ENCODE measurements around the gene MOB3A. TPM values are rescaled to one million over a fixed set of nuclear protein-coding genes. Genes with fewer than 3 reads are reported as not detected.
"Not testable (repeated sequence)": the region's sequence is repeated elsewhere in the genome, so short reads cannot be mapped to it uniquely, and the experiment has no call there.

Gene MOB3A
- total RNA-seq, 2 experiments from 2014 or later: 148 to 156 TPM

DNA sequence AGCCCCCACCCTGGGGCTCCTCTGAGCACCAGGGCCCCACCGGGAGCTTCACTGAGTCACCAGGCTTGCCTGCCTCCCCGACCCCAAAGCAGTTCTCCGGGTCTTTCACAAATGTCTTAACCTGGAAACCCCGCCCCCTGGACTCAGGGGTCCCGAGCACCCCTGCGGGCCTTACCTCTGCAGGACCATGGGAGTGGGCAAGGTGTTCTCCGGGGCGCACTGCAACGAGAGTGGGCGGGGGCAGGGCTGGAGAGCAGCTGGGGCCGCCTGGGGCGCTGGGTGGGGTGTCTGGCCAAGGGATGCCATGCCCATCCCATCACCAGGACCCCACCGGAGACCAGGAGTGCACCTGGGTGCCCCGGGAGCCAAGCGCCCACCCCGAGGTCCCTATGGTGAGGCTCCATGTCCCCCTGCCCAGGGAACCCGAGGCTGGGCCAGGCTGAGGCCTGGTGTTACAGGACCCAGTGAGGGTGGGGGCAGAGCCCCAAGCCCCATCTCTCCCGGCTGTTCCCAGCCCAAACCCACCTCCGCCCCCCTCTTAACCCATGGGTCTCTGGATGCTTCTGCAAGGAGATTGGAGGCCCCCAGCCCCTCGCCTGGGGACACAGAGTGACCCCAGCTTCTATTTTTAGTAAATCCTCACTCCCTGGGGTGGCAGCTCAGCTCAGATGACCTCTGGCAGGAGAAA is 56.0 kb downstream of the MOB3A start:
- ATAC-seq (no peak), DNase-seq (no peak)
- CTCF ChIA-PET: interaction anchor here (1.6 kb wide), 1 partner anchor 29 kb away, joined by 3 read pairs; no protein-coding TSS in a partner anchor
- H3K36me3 Mint-ChIP-seq (ENCODE audit: low read depth): peaks cover 21% of the 10 kb centered on the region
- H3K27me3 Mint-ChIP-seq: no peaks in the 10 kb centered on the region
- H3K4me3 Mint-ChIP-seq: peak overlapping the region; percentile 73
- intact Hi-C loops (cut with DNase I, micrococcal nuclease): loop anchor here in 1 of 2 experiments (5.0 kb wide), 1 partner anchor 112 kb away; the partner anchor contains the start of gene AP3D1
- POLR2A ChIA-PET: interaction anchor here (2.9 kb wide), 1 partner anchor 12 kb away, joined by 20 read pairs; no protein-coding TSS in a partner anchor
- no peaks in the 10 kb centered on the region for H3K9me3 Mint-ChIP-seq (ENCODE audit: low read depth)
- peaks cover 19% of the 10 kb centered on the region for H3K4me1 Mint-ChIP-seq
- peak overlapping the region; percentile 37 for H3K27ac Mint-ChIP-seq

DNA sequence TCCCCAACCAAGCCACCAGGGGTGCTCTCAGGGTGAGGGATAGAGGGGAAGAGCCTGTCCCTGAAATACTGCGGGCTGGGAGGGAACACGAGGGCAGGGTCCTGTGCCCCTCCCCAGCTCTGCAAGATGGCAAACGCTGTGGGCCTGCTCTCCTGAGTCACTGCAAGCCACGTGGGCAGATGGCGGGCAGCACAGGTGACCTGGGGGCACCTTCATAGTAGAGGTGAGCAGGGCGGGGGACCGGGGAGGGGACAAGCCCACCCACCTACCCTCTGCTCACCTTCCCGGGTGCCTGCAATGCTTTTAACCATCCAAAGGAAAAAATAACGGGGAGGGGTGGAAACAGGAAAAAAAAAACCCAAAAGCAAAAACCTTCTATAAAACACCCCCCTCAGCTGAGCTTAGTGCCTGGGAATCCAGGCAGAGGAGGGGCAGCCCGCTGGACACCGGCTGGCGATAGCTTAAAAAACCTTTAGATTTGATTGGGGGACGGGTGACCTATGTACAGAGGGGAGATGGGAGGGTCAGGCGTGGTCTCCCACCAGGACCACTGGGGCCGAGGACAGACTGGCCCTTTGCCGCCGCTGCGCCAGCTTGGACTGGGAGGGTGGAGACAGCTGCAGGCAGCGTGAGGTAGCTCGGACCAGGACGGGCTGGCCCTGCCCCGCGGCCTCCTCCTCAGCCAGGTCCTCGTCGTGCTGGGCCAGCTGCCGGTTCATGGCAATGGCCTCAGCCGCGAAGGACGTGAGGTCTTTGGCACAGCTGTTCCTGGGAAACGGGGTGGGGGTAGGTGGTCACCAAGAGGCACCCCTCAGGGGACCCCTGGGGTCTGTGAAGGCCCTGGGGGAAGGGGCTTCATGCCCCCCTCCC is 56.8 kb downstream of the MOB3A start:
- Mint-ChIP-seq H3K36me3 (ENCODE audit: low read depth) (peaks cover 21% of the 10 kb centered on the region), H3K27me3 (no peaks in the 10 kb centered on the region), H3K4me3 (peak overlapping the region; percentile 26), H3K9me3 (ENCODE audit: low read depth) (no peaks in the 10 kb centered on the region), H3K27ac (no peak overlapping the region), H3K4me1 (peaks cover 23% of the 10 kb centered on the region)
- ChIA-PET CTCF (interaction anchor here (0.6 to 1.6 kb wide), 3 partner anchors 20 to 220 kb away, joined by 3 to 4 read pairs (median 3); no protein-coding TSS in a partner anchor), POLR2A (interaction anchor here (2.9 kb wide), 1 partner anchor 13 kb away, joined by 20 read pairs; no protein-coding TSS in a partner anchor)
- intact Hi-C loops (cut with DNase I, micrococcal nuclease): loop anchor here in 1 of 2 experiments (5.0 kb wide), 1 partner anchor 113 kb away; the partner anchor contains the start of gene AP3D1
- no peak for ATAC-seq
- no peak for DNase-seq

DNA sequence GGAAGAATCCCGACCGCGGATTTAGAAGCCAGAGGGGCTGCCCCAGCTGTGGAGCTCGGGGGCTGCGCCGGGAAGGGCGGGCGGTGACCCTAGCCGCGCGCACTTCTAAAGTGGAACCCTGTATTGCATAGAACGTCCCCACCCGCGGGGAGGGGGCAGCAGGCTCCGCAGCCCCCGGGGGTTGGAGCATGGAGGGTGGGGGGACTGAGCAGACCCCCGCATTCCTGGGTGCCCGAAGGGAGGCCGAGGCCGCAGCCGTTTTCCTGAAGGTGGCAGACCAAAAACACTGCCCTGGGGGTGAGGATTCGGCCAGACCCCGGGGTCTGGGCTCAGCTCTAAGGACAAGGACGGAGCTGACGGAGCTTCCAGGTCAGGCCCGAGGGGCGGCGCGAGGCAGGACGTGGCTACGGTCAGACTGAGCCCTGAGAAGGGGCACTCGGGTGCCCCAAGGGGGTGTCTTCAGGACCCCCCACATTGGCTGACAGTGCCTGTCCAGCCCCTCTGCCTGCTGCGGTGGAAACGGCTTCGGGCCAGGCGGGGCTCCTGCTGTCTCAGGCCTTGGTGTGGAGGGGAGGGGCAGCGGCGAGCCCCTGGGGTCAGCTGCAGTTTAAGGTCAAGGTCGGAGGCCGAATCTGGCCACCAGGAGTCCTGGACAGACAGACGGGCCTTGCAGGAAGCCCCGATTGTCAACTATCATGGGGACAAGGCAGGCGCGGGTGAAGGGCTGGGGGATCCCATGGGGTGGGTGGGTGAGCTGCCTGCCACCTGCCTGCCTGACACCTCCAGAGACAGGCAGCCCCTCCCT is 57.6 kb downstream of the MOB3A start:
- POLR2A ChIA-PET: no interaction called here
- DNase-seq (no peak), ATAC-seq (no peak)
- CTCF ChIA-PET: interaction anchor here (0.6 to 1.6 kb wide), 3 partner anchors 19 to 221 kb away, joined by 3 to 4 read pairs (median 3); no protein-coding TSS in a partner anchor
- Mint-ChIP-seq H3K9me3 (ENCODE audit: low read depth) (no peaks in the 10 kb centered on the region), H3K27ac (no peak overlapping the region), H3K27me3 (no peaks in the 10 kb centered on the region), H3K36me3 (ENCODE audit: low read depth) (peaks cover 20% of the 10 kb centered on the region), H3K4me3 (no peak overlapping the region), H3K4me1 (peaks cover 24% of the 10 kb centered on the region)
- intact Hi-C loops (cut with DNase I, micrococcal nuclease): loop anchor here in 1 of 2 experiments (5.0 kb wide), 1 partner anchor 114 kb away; the partner anchor contains the start of gene AP3D1

DNA sequence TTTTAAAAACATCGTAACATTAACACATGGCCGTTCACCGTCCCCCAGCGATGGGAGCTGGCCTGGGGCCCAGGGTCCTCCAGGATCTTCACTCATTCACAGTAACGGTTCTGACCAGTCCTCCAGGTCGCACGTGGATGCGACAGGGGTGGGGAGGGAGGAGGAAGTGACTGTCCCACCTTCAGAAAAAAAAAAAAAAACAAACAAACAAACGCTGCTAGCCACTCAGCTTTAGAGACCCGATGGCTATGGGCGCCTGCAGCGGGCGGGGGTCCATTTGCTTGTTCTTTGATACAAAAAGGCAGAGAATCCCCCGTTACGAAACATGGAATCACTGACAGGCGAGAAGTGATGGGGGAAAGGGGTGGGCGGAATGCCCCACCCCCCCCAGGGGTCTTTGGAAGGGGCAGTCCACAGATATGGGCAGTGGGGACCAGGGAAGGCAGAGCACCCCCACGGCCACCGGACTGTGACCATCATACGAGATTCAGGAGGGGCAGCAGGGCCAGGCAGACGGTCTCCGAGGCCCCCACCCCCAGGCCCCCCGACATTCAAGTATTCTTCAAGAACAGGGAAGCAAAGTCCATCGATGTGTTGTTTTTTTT is 58.4 kb downstream of the MOB3A start:
- no peak for DNase-seq
- ChIA-PET POLR2A (interaction anchor here (0.9 kb wide), 1 partner anchor 11 kb away, joined by 3 read pairs; no protein-coding TSS in a partner anchor), CTCF (no interaction called here)
- Mint-ChIP-seq H3K36me3 (ENCODE audit: low read depth) (peaks cover 17% of the 10 kb centered on the region), H3K27me3 (no peaks in the 10 kb centered on the region), H3K4me3 (no peak overlapping the region), H3K27ac (no peak overlapping the region), H3K9me3 (ENCODE audit: low read depth) (no peaks in the 10 kb centered on the region), H3K4me1 (peaks cover 26% of the 10 kb centered on the region)
- no peak for ATAC-seq
- intact Hi-C loops (cut with DNase I, micrococcal nuclease): loop anchor here in 1 of 2 experiments (5.0 kb wide), 1 partner anchor 115 kb away; the partner anchor contains the start of gene AP3D1

DNA sequence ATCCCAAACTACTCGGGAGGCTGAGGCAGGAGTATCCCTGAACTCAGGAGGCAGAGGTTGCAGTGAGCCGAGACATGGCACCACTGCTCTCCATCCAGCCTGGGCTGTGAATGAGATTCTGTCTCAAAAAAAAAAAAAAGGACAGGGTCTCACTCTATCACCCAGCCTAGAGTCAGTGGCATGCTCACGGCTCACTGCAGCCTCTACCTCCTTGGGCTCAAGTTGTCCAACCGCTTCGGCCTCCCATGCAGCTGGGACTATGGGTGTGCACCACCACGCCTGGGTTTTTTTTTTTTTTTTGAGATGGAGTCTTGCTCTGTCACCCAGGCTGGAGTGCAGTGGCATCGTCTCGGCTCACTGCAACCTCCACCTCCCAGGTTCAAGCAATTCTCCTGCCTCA is 59.7 kb downstream of the MOB3A start:
- DNase-seq (no peak), ATAC-seq (no peak)
- Mint-ChIP-seq H3K4me1 (peaks cover 37% of the 10 kb centered on the region), H3K4me3 (no peak overlapping the region), H3K27ac (no peak overlapping the region), H3K27me3 (no peaks in the 10 kb centered on the region), H3K9me3 (ENCODE audit: low read depth) (no peaks in the 10 kb centered on the region), H3K36me3 (ENCODE audit: low read depth) (peaks cover 14% of the 10 kb centered on the region)
- CTCF ChIA-PET: no interaction called here
- POLR2A ChIA-PET: no interaction called here
- intact Hi-C loops (cut with DNase I, micrococcal nuclease): loop anchor here in 1 of 2 experiments (5.0 kb wide), 1 partner anchor 116 kb away; the partner anchor contains the start of gene AP3D1

DNA sequence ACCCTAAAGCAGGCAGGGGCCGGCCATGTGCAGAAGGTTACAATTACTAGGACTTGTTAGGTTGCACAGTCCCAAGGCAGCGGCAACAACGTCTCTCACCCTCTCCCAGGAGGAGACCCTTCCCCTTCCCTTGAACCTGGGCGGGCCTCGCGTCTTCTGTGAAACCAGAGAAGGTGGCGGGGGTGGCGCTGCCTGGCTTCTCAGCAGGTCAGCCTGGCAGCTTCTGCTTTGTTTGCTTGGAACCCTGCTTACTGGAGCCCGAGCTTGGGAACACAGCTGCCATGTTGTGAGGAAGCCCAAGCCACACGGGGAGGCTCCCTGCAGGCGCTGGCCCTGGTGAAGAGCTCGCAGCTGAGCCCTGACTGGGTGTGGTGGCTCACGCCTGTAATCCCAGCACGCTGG is 60.5 kb downstream of the MOB3A start:
- Mint-ChIP-seq H3K4me1 (peaks cover 31% of the 10 kb centered on the region), H3K9me3 (ENCODE audit: low read depth) (no peaks in the 10 kb centered on the region), H3K27ac (no peak overlapping the region), H3K27me3 (no peaks in the 10 kb centered on the region), H3K36me3 (ENCODE audit: low read depth) (peaks cover 10% of the 10 kb centered on the region), H3K4me3 (no peak overlapping the region)
- ChIA-PET POLR2A (interaction anchor here (0.6 to 1.1 kb wide), 3 partner anchors 17 to 199 kb away, joined by 3 to 11 read pairs (median 4); partner anchors contain the start of gene MKNK2), CTCF (interaction anchor here (0.5 to 1.0 kb wide), 5 partner anchors 13 to 49 kb away, joined by 3 to 4 read pairs (median 4); no protein-coding TSS in a partner anchor)
- DNase-seq (no peak), ATAC-seq (no peak)
- intact Hi-C loops (cut with DNase I, micrococcal nuclease): loop anchor here (1.0 to 5.0 kb wide), 2 partner anchors 19 to 117 kb away; partner anchors contain the start of gene AP3D1 (in 1 of the 2)

DNA sequence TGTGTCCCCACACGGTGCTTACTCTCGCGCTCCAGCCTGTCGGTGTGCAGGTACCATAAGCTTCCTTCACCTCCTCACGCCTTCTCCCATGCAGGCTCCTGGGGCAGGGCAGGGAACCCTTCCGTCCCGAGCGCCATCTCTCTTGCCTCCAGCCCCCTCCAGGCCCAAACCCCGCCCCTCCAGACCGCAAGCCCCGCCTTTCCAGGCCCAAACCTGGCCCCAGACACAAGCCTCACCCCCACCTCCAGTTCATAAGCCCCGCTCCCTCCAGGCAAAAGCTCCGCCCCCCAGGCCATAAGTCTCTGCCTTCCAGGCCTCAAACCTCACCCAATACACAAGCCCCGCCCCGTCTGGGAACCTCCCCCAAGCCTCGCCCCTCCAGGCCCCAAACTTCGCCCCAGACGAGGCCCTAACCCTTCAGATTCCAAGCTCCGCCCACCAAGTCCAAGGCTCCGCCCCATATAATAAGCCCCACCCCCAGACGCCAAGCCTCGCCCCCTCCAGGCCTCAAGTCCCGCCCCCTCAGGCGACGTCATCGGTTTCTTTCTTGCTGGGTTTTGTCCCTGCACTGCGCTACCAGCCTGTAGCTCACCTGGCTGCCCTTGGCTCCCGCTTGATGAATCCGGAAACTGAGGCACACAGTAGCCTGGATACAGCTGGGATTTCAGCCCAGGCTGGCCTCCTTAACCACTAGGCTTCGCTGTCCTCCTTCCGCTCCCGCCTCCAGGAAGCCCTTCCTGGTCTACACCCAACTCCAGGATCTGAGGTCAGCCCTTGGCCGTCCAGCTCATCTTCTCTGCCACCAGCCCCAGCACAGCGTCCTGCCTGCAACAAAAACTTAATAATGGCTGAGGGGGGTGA is 61.2 kb downstream of the MOB3A start:
- DNase-seq (peak; percentile 90), ATAC-seq (peak; percentile 70)
- ChIA-PET CTCF (interaction anchor here (0.5 to 1.0 kb wide), 7 partner anchors 12 to 49 kb away, joined by 3 to 4 read pairs (median 4); no protein-coding TSS in a partner anchor), POLR2A (interaction anchor here (0.6 to 1.1 kb wide), 3 partner anchors 17 to 199 kb away, joined by 3 to 11 read pairs (median 4); partner anchors contain the start of gene MKNK2)
- Mint-ChIP-seq H3K36me3 (ENCODE audit: low read depth) (peaks cover 9% of the 10 kb centered on the region), H3K27me3 (no peaks in the 10 kb centered on the region), H3K9me3 (ENCODE audit: low read depth) (no peaks in the 10 kb centered on the region), H3K27ac (no peak overlapping the region), H3K4me1 (peaks cover 31% of the 10 kb centered on the region), H3K4me3 (no peak overlapping the region)
- intact Hi-C loops (cut with DNase I, micrococcal nuclease): loop anchor here (1.0 to 5.0 kb wide), 2 partner anchors 19 to 117 kb away; partner anchors contain the start of gene AP3D1 (in 1 of the 2)

DNA sequence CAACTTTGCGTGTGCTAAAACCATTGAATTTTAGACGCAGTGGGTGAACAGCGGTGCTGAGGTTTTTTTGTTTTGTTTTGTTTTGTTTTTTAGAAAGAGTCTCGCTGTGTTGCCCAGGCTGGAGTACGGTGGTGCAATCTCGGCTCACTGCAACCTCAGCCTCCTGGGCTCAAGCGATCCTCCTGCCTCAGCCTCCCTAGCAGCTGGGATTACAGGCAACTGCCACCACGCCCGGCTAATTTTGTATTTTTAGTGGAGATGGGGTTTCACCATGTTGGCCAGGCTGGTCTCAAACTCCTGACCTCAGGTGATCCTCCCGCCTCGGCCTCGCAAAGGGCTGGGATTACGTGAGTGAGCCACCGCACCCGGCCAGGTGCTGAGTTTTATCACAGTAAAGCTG is 61.9 kb downstream of the MOB3A start:
- DNase-seq; H3K27ac Mint-ChIP-seq; H3K9me3 Mint-ChIP-seq (ENCODE audit: low read depth); H3K4me3 Mint-ChIP-seq; H3K36me3 Mint-ChIP-seq (ENCODE audit: low read depth); ATAC-seq; H3K27me3 Mint-ChIP-seq; intact Hi-C loops (cut with DNase I, micrococcal nuclease): not testable (repeated sequence)
- ChIA-PET CTCF (interaction anchor here (0.7 to 0.8 kb wide), 2 partner anchors 14 to 15 kb away, joined by 3 to 4 read pairs; no protein-coding TSS in a partner anchor), POLR2A (interaction anchor here (1.0 to 1.1 kb wide), 2 partner anchors 18 to 63 kb away, joined by 3 to 11 read pairs; partner anchors contain the start of gene MKNK2)
- H3K4me1 Mint-ChIP-seq: peaks cover 28% of the 10 kb centered on the region

DNA sequence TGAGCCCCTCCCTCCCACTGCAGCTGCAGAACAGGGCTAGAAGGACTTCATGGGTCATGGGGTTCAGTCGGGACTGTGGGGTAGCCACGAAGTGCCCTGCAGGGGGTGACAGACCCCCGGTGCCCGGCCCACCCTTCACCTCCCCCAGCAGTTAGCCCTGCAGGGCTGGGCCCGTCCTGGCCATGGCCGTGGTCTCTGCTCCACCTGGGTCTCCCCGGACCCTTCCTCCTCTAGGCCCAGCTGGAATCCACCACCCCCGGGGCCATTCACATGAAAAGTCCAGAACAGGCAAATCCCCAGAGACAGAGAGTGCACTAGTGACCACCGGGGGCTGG is 62.3 kb downstream of the MOB3A start:
- Mint-ChIP-seq H3K9me3 (ENCODE audit: low read depth) (no peaks in the 10 kb centered on the region), H3K4me1 (peaks cover 28% of the 10 kb centered on the region), H3K27ac (no peak overlapping the region), H3K36me3 (ENCODE audit: low read depth) (peaks cover 4% of the 10 kb centered on the region), H3K27me3 (no peaks in the 10 kb centered on the region), H3K4me3 (no peak overlapping the region)
- ATAC-seq: no peak
- POLR2A ChIA-PET: interaction anchor here (1.0 kb wide), 1 partner anchor 64 kb away, joined by 3 read pairs; no protein-coding TSS in a partner anchor
- DNase-seq: no peak
- intact Hi-C loops (cut with DNase I, micrococcal nuclease): no loop called here
- CTCF ChIA-PET: interaction anchor here (0.8 kb wide), 1 partner anchor 14 kb away, joined by 4 read pairs; no protein-coding TSS in a partner anchor

Data from activated CD4-positive, alpha-beta T cell treated with anti-CD3 and anti-CD28 coated beads for 36 hours (primary cell).